ENCODE measurements around the gene TPR. TPM values are rescaled to one million over a fixed set of nuclear protein-coding genes. Genes with fewer than 3 reads are reported as not detected.

The TPR gene
- total and polyA plus RNA-seq, 8 donors, result 11.8 to 45.5 (median 29.5) TPM

DNA sequence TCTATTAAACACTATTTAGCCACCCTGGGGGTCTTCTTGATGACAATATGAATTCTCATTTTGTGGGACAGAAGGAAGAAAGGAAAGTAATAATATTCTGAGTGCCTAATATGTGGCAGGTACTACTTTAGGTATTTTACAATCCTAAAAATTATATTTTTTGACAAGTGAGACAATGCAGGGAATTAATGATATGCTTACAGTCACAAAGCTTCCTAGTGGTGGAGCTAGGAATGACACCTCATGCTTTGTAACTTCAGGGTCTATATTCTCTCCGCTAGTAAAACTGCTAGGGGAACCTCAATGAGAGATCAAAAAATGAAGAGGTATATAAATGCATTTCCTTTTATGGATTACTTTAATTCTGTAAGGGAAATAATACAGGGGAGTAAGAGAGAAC, 44.3 kb downstream of the TPR start:
- Histone ChIP-seq H3K27ac (no peak overlapping the region), H3K36me3 (peaks cover 0 to 74% (median 28%) of the 10 kb centered on the region in 3 donors), H3K4me3 (no peak overlapping the region), H3K4me1 (no peaks in the 10 kb centered on the region), H3K27me3 (no peaks in the 10 kb centered on the region), H3K9me3 (no peaks in the 10 kb centered on the region)
- TF ChIP-seq, protein P1, sequence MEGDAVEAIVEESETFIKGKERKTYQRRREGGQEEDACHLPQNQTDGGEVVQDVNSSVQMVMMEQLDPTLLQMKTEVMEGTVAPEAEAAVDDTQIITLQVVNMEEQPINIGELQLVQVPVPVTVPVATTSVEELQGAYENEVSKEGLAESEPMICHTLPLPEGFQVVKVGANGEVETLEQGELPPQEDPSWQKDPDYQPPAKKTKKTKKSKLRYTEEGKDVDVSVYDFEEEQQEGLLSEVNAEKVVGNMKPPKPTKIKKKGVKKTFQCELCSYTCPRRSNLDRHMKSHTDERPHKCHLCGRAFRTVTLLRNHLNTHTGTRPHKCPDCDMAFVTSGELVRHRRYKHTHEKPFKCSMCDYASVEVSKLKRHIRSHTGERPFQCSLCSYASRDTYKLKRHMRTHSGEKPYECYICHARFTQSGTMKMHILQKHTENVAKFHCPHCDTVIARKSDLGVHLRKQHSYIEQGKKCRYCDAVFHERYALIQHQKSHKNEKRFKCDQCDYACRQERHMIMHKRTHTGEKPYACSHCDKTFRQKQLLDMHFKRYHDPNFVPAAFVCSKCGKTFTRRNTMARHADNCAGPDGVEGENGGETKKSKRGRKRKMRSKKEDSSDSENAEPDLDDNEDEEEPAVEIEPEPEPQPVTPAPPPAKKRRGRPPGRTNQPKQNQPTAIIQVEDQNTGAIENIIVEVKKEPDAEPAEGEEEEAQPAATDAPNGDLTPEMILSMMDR (IDR thresholded peaks at IDR 0.05), result no peak
- intact Hi-C loops (cut with DNase I), result no loop called here
- no peak for DNase-seq
- ATAC-seq, result no peak
- 94 to 99% methylated on average over 1 of the region's 1 CpG for WGBS, 2 donors
- FAIRE-seq, result no peak

DNA sequence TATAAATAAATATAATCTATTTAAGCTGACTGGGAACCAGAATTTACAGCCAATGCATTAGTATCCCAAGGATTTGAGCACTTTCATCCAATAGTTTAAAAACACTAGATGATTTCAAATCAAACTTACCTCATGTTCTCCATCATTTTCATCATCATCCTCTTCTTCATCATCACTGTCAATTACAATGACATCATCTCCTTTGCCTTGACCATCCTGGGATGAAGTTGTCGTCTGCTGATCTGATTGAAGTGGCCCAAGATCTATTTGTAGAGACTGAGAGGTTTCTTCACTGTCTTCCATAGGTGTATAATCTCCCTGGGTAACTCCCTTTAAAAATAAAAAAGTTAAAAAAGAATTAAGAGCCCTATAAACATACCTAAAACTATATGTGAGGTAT, 47.7 kb downstream of the TPR start:
- no peak for DNase-seq
- ATAC-seq, result no peak
- Histone ChIP-seq H3K4me1 (no peaks in the 10 kb centered on the region), H3K4me3 (no peak overlapping the region), H3K36me3 (peaks cover 0 to 65% (median 17%) of the 10 kb centered on the region in 3 donors), H3K27ac (no peak overlapping the region), H3K9me3 (no peaks in the 10 kb centered on the region), H3K27me3 (no peaks in the 10 kb centered on the region)
- intact Hi-C loops (cut with DNase I), result no loop called here
- FAIRE-seq, result no peak
- WGBS, 2 donors, result 95 to 96% methylated on average over 1 of the region's 1 CpG
- TF ChIP-seq, protein P1 (IDR thresholded peaks at IDR 0.05), result no peak

DNA sequence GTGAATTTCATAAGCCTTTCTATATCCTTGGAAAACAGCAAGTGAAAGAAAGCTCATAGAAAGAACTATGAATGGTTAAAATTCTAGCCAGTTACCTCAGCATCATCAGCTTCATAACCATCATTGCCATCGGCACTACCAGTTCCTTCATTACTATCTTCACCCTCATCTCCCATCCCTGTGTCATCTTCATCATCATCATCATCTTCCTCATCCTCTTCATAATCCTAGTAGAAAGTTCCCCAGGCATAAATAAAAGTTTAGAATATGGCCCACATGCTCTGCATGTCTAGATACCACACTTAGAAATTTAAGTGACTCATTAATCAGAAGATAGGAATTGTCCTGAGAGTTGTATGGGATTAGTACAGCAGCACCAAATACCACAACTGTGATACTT, 49.0 kb downstream of the TPR start:
- H3K27ac ChIP-seq, result no peak overlapping the region
- no peak for ATAC-seq
- H3K36me3 ChIP-seq, result peaks cover 0 to 65% (median 21%) of the 10 kb centered on the region in 3 donors
- TF ChIP-seq, protein P1 (IDR thresholded peaks at IDR 0.05), result no peak
- intact Hi-C loops (cut with DNase I), result no loop called here
- no peaks in the 10 kb centered on the region for H3K4me1 ChIP-seq
- no peaks in the 10 kb centered on the region for H3K9me3 ChIP-seq
- H3K27me3 ChIP-seq, result no peaks in the 10 kb centered on the region
- no peak overlapping the region for H3K4me3 ChIP-seq
- FAIRE-seq, result no peak
- WGBS, 2 donors, result 89 to 90% methylated on average over 1 of the region's 1 CpG
- DNase-seq, result no peak

DNA sequence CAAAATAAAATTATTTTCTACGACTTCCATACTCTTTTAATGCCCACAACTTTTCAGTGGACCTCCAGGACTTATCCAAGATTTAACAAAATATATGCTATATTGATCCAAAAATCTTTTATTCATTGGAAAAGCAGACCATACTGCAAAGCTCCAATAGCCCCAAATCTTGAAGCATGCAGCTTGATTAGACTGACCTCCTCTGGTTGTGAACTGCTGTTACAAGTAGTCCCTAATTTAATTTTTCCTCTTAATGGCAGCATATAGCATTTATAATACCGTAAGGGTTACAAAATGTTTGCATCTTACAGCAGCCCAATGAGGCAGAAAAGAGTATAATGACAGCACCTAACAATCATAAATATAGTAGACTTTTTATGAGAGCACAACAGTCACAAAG, 49.8 kb downstream of the TPR start:
- ATAC-seq (no peak), FAIRE-seq (no peak), DNase-seq (no peak)
- Histone ChIP-seq H3K27me3 (no peaks in the 10 kb centered on the region), H3K4me1 (no peaks in the 10 kb centered on the region), H3K9me3 (no peaks in the 10 kb centered on the region), H3K36me3 (peaks cover 0 to 63% (median 15%) of the 10 kb centered on the region in 3 donors), H3K27ac (no peak overlapping the region), H3K4me3 (no peak overlapping the region)
- TF ChIP-seq, protein P1 (IDR thresholded peaks at IDR 0.05), result no peak
- intact Hi-C loops (cut with DNase I), result no loop called here
- WGBS, 2 donors, result 84 to 86% methylated on average over 2 of the region's 2 CpGs

DNA sequence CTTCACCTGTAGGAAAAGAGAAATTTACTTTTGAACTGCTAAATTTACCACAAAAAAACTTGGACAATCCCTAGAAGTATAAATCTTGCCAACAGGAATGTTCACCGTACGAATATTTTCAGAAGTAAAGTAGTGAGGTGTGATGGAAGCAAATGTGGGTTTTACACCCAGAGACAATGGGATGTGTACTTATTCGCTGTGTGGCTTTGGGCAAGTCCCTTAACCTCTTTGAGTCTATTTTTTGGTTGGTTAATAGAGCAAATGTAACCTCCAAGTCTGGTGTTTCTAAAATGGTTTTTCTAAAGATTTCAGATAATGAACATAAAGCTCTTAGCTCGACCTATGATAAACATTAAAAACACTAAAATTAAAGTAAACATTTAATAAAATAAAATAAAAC, 51.2 kb downstream of the TPR start:
- no peak for FAIRE-seq
- TF ChIP-seq, protein P1 (IDR thresholded peaks at IDR 0.05), result no peak
- WGBS, 2 donors, result 94 to 95% methylated on average over 4 of the region's 4 CpGs
- Histone ChIP-seq H3K27ac (no peak overlapping the region), H3K4me3 (no peak overlapping the region), H3K4me1 (no peaks in the 10 kb centered on the region), H3K9me3 (no peaks in the 10 kb centered on the region), H3K36me3 (peaks cover 0 to 60% (median 15%) of the 10 kb centered on the region in 3 donors), H3K27me3 (no peaks in the 10 kb centered on the region)
- no peak for ATAC-seq
- intact Hi-C loops (cut with DNase I), result no loop called here
- no peak for DNase-seq

Data from pancreas (tissue), 10 donors.